HepG2 (cell line): ENCODE results near the gene ADGRG1. TPM values are rescaled to one million over a fixed set of nuclear protein-coding genes. Genes with fewer than 3 reads are reported as not detected.

ENCODE experiments used
- ATAC-seq: fragments of 200-7000 bp; cut with Tn5 transposase; 3 replicates; pipeline ENCODE4 v1.9.1; 2020; ENCODE audit warnings: mild to moderate bottlenecking, moderate library complexity
- BruUV-seq: library from RNA; stranded (reverse); fragments of 400-500 nt; replicated peaks from 2 replicates; lab custom pipeline; 2021; lab: Mats Ljungman, UMichigan
- CTCF ChIA-PET: fragments of 300-600 bp; formaldehyde crosslinking; extraction: SDS; loops from one replicate; lab custom pipeline; 2021; ENCODE audit warnings: low total read pairs, inconsistent platforms, low intra/inter-chr PET ratio; lab: Yijun Ruan, JAX
- POLR2A ChIA-PET: fragments of 350-600 bp; sonication (Branson Sonifier 250); formaldehyde crosslinking; loops from one replicate; lab custom pipeline; 2020; ENCODE audit warnings: antibody characterized with exemption, inconsistent platforms; lab: Yijun Ruan, JAX
- DNase-seq: peaks from one replicate; pipeline ENCODE4 v3.0.0-alpha.2; 2015; ENCODE audit warnings: low spot score
- FAIRE-seq: peaks from 3 replicates; lab custom pipeline; 2011; peaks lifted over from hg19 to GRCh38; lab: Jason Lieb, UNC
- H2AFZ ChIP-seq: one replicate; pipeline ENCODE4 v1.6.1; 2011; ENCODE audit warnings: low read length, inconsistent platforms
- H3K27ac ChIP-seq: fragments of 300-600 bp; 3 replicates; pipeline ENCODE4 v1.8.0; 2011; ENCODE audit warnings: mixed run types, mild to moderate bottlenecking, mixed read lengths, low read length, inconsistent platforms; ENCODE audit not compliant: insufficient read depth; ENCODE audit errors: extremely low read length
- H3K27me3 ChIP-seq, 2 experiments: fragments of 200-600 bp in 1 of 2; 2 replicates in 1 of 2; 3 replicates in 1 of 2; pipeline versions ENCODE4 v1.6.0 to v1.8.0; 2011; ENCODE audit warnings: low read length in 2 of 2, mild to moderate bottlenecking in 2 of 2, moderate library complexity in 2 of 2, inconsistent platforms in 1 of 2; ENCODE audit not compliant: insufficient read depth in 2 of 2, control insufficient read depth in 1 of 2
- H3K36me3 ChIP-seq, 2 experiments: fragments of 200-600 bp in 1 of 2; replicated peaks in 1 of 2; 2 replicates in 1 of 2; 3 replicates in 1 of 2; pipeline versions ENCODE4 v1.5.1 to v1.8.0; 2011; ENCODE audit warnings: low read length in 2 of 2, inconsistent platforms in 1 of 2; ENCODE audit not compliant: insufficient read depth in 2 of 2, control insufficient read depth in 1 of 2
- H3K4me1 ChIP-seq: 2 replicates; pipeline ENCODE4 v1.5.1; 2012; ENCODE audit warnings: low read length, inconsistent platforms; ENCODE audit not compliant: insufficient read depth
- H3K4me2 ChIP-seq: 2 replicates; pipeline ENCODE4 v1.6.0; 2011; ENCODE audit warnings: low read depth, low read length, inconsistent platforms
- H3K4me3 ChIP-seq, 3 experiments: fragments of 200-600 bp in 1 of 3; sonication (generic), shearing (Covaris generic) in 1 of 3; replicated peaks in 1 of 3; 2 replicates each; pipeline ENCODE4 v1.5.1; 2011 to 2016; ENCODE audit warnings: low read length in 3 of 3, inconsistent platforms in 2 of 3, low read depth in 2 of 3, mild to moderate bottlenecking in 2 of 3, control low read depth in 1 of 3, mixed read lengths in 1 of 3; ENCODE audit not compliant: insufficient read depth in 1 of 3
- H3K79me2 ChIP-seq: one replicate; pipeline ENCODE4 v1.6.1; 2011; ENCODE audit warnings: low read length, inconsistent platforms; ENCODE audit not compliant: insufficient read depth
- H3K9ac ChIP-seq: 2 replicates; pipeline ENCODE4 v1.6.0; 2011; ENCODE audit warnings: mild to moderate bottlenecking, low read depth, low read length, inconsistent platforms; ENCODE audit not compliant: insufficient read depth
- H3K9me3 ChIP-seq: 2 replicates; pipeline ENCODE4 v1.5.1; 2012; ENCODE audit warnings: mild to moderate bottlenecking, low read length
- H4K20me1 ChIP-seq: 2 replicates; pipeline ENCODE4 v1.6.0; 2011; ENCODE audit warnings: inconsistent platforms, mild to moderate bottlenecking, low read length, moderate library complexity; ENCODE audit not compliant: insufficient read depth
- FOXC1 ChIP-seq: sonication (generic); formaldehyde crosslinking; IDR thresholded peaks from 2 replicates; pipeline ENCODE4 v1.8.0; 2022; ENCODE audit warnings: mild to moderate bottlenecking, missing genetic modification reagents, borderline replicate concordance
- HNRNPLL ChIP-seq: fragments of 200-400 bp; formaldehyde crosslinking; IDR thresholded peaks from 2 replicates; pipeline ENCODE4 v1.6.1; 2017; ENCODE audit warnings: mild to moderate bottlenecking, low read depth, low read length; ENCODE audit not compliant: poor library complexity, severe bottlenecking
- KDM4B ChIP-seq: sonication (generic); formaldehyde crosslinking; IDR thresholded peaks from 2 replicates; pipeline ENCODE4 v1.4.0; 2020; ENCODE audit warnings: missing genetic modification reagents
- KIAA2018 ChIP-seq: sonication (generic); formaldehyde crosslinking; IDR thresholded peaks from 2 replicates; pipeline ENCODE4 v1.5.0; 2020; ENCODE audit warnings: mild to moderate bottlenecking, missing genetic modification reagents, borderline replicate concordance
- MEF2D ChIP-seq: sonication (generic); formaldehyde crosslinking; IDR thresholded peaks from 2 replicates; pipeline ENCODE4 v1.5.1; 2020; ENCODE audit warnings: mild to moderate bottlenecking, missing genetic modification reagents
- MTA1 ChIP-seq: sonication (generic); formaldehyde crosslinking; IDR thresholded peaks from 2 replicates; pipeline ENCODE4 v1.4.0; 2020; ENCODE audit warnings: missing genetic modification reagents, mild to moderate bottlenecking, borderline replicate concordance
- ZMYM3 ChIP-seq: sonication (generic); formaldehyde crosslinking; IDR thresholded peaks from 2 replicates; pipeline ENCODE4 v1.5.1; 2020; ENCODE audit warnings: mild to moderate bottlenecking, missing genetic modification reagents
- ZNF292 ChIP-seq: sonication (generic); formaldehyde crosslinking; IDR thresholded peaks from 2 replicates; pipeline ENCODE4 v1.8.1; 2022; ENCODE audit warnings: mild to moderate bottlenecking, low read depth, missing genetic modification reagents, borderline replicate concordance
- ZNF556 ChIP-seq: sonication (generic); formaldehyde crosslinking; IDR thresholded peaks from 2 replicates; pipeline ENCODE4 v1.4.0; 2020; ENCODE audit warnings: mild to moderate bottlenecking, missing genetic modification reagents, borderline replicate concordance
- ZNF678 ChIP-seq: sonication (generic); formaldehyde crosslinking; IDR thresholded peaks from 2 replicates; pipeline ENCODE4 v1.4.0; 2020; ENCODE audit warnings: mild to moderate bottlenecking, missing genetic modification reagents
- WGBS: methylation state at CpG from one replicate; pipeline ENCODE4 v1.1.6; 2017; ENCODE audit warnings: low lambda C conversion rate; 5-methylcytosine and 5-hydroxymethylcytosine counted together
- in situ Hi-C: cut with HindIII; loops from 2 replicates; pipeline ENCODE4 v1.10.0; 2017; ENCODE audit warnings: low pct_unique_long_range_greater_than_20kb; ENCODE audit not compliant: extremely low pct_ligation_motif_present
- intact Hi-C: fragments of 100-400 bp; cut with micrococcal nuclease; formaldehyde crosslinking; loops from one replicate; pipeline ENCODE4 v1.10.0; 2022; ENCODE audit not compliant: unreplicated experiment
- polyA plus RNA-seq, 8 experiments: library from polyadenylated mRNA; depleted of rRNA in 3 of 8; stranded (reverse) in 7 of 8; unstranded in 1 of 8; fragments of >200 nt; fragmentation: Illumina TruSeq in 4 of 8; extraction: Trizol in 4 of 8; gene quantifications; 2 replicates each; pipeline versions ENCODE4 v1.2.1 to v1.2.3, GENCODE V29; 2011 to 2016; ENCODE audit warnings: low read depth in 4 of 8, missing spikeins in 1 of 8, mixed read lengths in 1 of 8; ENCODE audit not compliant: insufficient read depth in 1 of 8
- total RNA-seq, 5 experiments: library from RNA; depleted of rRNA; stranded (reverse); fragments of >200 nt; fragmentation: Illumina TruSeq; extraction: Trizol; gene quantifications; 2 replicates each; pipeline ENCODE4 v1.2.3, GENCODE V29; 2016; ENCODE audit warnings: low read depth in 1 of 5

Gene ADGRG1
- total and polyA plus RNA-seq, 2 of the 13 experiments (the other 11 are each of a cell fraction or from before 2014, with no cell fraction given), result 2.7 to 5.9 TPM

GRCh38 chr16:57695680-57696069, 67.2 kb downstream of the ADGRG1 start:
- POLR2A ChIA-PET, result interaction anchor here (2.6 to 3.6 kb wide), 2 partner anchors 8 to 40 kb away, joined by 19 to 42 read pairs; partner anchors contain the start of gene KATNB1
- Histone ChIP-seq H3K79me2 (no peaks in the 10 kb centered on the region), H3K4me2 (peak overlapping the region; percentile 81), H3K9ac (no peak overlapping the region), H4K20me1 (no peaks in the 10 kb centered on the region), H3K4me3 (no peak overlapping the region; a peak in 1 of 6 replicates), H3K9me3 (no peaks in the 10 kb centered on the region), H3K27me3 (no peaks in the 10 kb centered on the region), H2AFZ (no peak overlapping the region), H3K27ac (no peak overlapping the region), H3K4me1 (peaks cover 81% of the 10 kb centered on the region), H3K36me3 (no peaks in the 10 kb centered on the region)
- DNase-seq, result no peak
- no peak for FAIRE-seq
- peak; percentile 10; the same call in 1 of the 2 replicates for TF ChIP-seq MTA1
- 0 out of 2 replicates have a peak, but pooled peaks have one; percentile 51 for TF ChIP-seq ZNF556 (CRISPR knock-in tag)
- TF ChIP-seq ZNF678, result no peak
- 0 out of 2 replicates have a peak, but pooled peaks have one; percentile 5 for TF ChIP-seq ZMYM3
- intact Hi-C loops (no loop called here), in situ Hi-C loops (no loop called here)
- BruUV-seq, result no TSS peak
- CTCF ChIA-PET, result no interaction called here
- ATAC-seq, result no peak
- 44% methylated on average over 4 of the region's 5 CpGs for WGBS

GRCh38 chr16:57696240-57696639, 67.8 kb downstream of the ADGRG1 start:
- peaks cover 81% of the 10 kb centered on the region for H3K4me1 ChIP-seq
- in situ Hi-C loops, result no loop called here
- ATAC-seq (no peak), FAIRE-seq (no peak), DNase-seq (no peak)
- no TSS peak for BruUV-seq
- H2AFZ ChIP-seq, result no peak overlapping the region
- H4K20me1 ChIP-seq, result no peaks in the 10 kb centered on the region
- H3K27me3 ChIP-seq, result no peaks in the 10 kb centered on the region
- no peaks in the 10 kb centered on the region for H3K36me3 ChIP-seq
- no peak overlapping the region; the same call in 1 of the 2 replicates for H3K9ac ChIP-seq
- H3K9me3 ChIP-seq, result no peaks in the 10 kb centered on the region
- WGBS, result 61% methylated on average over 6 of the region's 7 CpGs
- H3K79me2 ChIP-seq, result no peaks in the 10 kb centered on the region
- H3K27ac ChIP-seq, result no peak overlapping the region
- ChIA-PET POLR2A (interaction anchor here (2.6 kb wide), 1 partner anchor 40 kb away, joined by 19 read pairs; the partner anchor contains the start of gene KATNB1), CTCF (no interaction called here)
- H3K4me2 ChIP-seq, result no peak overlapping the region
- H3K4me3 ChIP-seq, result no peak overlapping the region
- intact Hi-C loops, result no loop called here
- TF ChIP-seq FOXC1 (CRISPR knock-in tag), result peak; percentile 60; the same call in 1 of the 2 replicates
- TF ChIP-seq KDM4B (CRISPR knock-in tag), result no peak
- peak; percentile 20 for TF ChIP-seq HNRNPLL
- no peak for TF ChIP-seq KIAA2018 (CRISPR knock-in tag)
- no peak for TF ChIP-seq MEF2D (CRISPR knock-in tag)
- no peak for TF ChIP-seq ZNF292 (CRISPR knock-in tag)
